ENCODE measurements around the gene SLC25A30.
"Not testable (repeated sequence)": the region's sequence is repeated elsewhere in the genome, so short reads cannot be mapped to it uniquely, and the experiment has no call there.

Gene SLC25A30

DNA sequence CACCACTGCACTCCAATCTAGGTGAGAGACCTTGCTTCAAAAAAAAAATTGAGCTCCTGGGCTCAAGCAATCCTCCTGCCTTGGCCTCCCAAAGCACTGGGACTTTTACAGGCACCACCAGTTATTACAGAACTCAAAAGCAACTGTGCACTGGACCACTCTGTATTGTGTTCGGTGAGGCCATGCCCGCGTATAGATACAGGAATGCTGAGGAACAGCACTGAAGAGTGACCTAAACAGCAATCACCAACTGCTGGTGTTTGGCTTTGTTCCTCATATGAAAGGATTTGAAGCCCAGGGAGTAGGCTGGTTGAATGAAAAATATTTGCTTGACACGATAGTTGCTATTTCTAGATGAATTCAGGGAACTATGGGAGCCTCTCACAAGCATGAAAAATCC is 29.5 kb downstream of the SLC25A30 start:
- no peak for DNase-seq

DNA sequence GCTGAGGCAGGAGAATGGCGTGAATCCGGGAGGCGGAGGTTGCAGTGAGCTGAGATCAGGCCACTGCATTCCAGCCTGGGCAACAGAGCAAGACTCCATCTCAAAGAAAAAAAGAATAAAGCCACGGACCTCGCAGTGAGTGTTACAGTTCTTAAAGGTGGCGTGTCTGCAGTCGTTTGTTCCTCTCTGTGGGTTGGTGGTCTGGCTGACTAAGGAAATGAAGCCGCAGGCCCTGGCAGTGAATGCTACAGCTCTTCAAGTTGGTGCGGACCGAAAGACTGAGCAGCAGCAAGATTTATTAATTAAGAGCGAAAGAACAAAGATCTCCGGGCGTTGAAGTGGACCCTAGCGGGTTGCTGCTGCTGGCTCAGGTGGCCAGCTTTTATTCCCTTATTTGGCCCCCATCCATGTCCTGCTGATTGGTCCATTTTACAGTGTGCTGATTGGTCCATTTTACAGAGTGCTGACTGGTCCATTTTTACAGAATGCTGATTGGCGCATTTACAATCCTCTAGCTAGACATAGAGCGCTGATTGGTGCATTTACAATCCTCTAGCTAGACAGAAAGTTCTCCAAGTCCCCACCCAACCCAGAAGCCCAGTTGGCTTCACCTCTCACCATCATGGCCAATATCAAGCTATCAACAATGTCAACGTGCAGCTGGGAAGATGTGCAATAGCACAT is 31.1 kb downstream of the SLC25A30 start:
- DNase-seq = not testable (repeated sequence)

DNA sequence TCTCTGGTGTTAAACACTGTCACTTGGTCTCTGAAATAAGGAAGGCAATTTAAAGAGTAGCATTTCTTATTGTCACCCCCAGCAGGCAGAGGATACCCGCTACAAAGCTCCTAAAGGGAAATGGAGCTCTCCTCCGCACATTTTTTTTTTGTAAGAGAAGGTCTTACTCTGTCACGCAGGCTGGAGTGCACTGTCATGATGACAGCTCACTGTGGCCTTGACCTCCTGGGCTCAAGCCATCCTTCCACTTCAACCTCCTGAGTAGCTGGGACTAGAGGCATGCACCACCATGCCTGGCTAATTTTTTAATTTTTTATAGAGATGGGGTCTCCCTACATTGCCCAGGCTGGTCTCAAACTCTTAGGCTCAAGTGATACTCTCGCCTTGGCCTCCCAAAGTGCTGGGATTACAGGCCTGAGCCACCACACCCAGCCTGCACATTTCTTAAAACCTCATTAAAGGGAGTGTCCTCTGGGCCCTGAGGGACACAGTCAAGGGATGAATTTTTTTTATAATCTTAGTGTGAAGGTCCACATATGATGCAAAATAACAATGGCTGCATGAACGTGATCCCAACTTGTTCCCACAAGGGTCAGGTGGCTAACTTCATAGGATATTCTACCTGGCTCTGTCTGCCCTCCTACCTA is 32.1 kb downstream of the SLC25A30 start:
- no peak for DNase-seq

DNA sequence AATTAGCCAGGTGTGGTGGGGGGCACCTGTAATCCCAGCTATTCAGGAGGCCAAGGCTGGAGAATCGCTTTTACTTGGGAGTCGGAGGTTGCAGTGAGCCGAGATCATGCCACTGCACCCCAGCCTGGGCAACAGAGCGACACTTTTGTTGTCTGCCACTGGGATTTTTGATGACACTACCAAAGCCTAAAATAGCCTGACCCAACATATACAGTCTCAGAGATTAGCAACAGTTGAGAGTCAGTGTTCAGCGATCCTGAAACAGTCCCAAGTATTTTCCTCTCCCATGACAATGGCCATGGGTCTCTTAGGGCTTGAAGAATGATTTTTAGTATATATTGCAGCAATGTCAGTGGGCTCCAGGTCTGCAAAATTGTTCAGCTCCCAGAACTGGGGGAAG is 32.9 kb downstream of the SLC25A30 start:
- DNase-seq = no peak

DNA sequence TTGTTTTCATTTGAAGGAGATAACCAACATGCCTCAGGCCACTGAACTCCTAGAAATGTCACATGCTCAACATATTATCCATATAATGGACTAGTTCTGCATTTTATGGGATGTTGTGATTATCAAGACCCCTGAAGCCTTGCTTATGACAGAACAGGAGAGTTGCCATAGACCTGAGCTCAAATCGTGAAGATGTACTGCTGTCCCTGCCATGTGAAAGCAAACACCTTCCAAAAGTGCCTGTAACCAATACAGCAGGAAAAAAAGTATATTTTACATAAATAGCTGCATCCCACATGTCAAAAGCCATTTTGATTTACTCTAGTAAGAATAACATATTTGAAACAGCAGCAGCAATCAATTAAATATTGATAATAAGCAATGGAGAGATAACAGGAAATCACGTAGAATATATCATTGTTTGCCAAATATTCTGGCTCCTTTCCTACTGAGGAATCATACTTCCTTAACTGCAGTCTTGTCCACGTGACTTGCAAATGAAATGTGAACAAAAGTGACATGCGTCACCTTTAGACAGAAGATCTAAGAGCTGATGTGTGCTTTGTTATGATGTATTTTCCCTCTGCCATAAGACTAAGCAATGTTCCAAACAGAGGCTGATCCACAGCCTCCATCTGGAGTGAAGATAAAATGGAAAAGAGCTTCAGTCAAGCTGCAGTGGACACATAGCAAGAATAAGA is 33.5 kb downstream of the SLC25A30 start:
- DNase-seq = no peak

DNA sequence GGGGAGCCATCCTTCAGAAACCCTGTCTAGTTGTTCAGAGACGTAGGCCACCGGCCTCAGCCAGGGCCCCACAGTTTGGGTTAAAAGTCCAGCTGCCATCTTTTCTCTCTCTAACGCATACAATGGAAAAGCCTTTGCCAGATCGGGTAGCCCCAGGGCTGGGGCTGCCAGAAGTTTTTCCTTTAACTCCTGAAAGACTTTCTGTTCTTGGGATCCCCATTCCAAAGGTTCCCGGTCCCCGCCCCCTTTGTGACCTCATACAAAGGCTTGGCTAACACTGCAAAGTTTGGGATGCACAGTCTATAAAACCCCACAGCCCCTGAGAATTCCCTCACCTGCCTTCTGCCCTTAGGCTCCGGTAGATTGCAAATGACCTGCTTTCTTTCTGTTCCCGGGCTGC is 35.4 kb downstream of the SLC25A30 start:
- not testable (repeated sequence) for DNase-seq

DNA sequence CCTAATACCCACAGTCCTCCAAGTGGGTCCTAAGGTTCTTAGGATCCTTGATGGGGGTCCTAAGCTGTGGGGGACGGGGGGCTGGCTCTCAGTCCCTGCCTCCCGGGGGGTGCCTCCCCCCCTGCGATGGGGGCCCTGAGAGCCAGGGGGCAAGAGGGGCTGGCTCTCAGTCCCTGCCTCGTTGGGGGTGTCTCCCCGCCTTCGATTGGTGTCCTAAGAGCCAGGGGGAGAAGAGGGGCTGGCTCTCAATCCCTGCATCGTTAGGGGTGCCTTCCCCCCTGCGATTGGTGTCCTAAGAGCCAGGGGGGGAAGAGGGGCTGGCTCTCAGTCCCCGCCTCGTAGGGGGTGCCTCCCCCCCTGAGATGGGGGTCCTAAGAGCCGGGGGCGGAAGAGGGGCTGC is 37.0 kb downstream of the SLC25A30 start:
- DNase-seq = no peak

DNA sequence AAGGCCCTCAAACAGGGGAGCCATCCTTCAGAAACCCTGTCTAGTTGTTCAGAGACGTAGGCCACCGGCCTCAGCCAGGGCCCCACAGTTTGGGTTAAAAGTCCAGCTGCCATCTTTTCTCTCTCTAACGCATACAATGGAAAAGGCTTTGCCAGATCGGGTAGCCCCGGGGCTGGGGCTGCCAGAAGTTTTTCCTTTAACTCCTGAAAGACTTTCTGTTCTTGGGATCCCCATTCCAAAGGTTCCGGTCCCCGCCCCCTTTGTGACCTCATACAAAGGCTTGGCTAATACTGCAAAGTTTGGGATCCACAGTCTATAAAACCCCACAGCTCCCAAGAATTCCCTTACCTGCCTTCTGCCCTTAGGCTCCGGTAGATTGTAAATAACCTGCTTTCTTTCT is 37.5 kb downstream of the SLC25A30 start:
- DNase-seq = not testable (repeated sequence)

DNA sequence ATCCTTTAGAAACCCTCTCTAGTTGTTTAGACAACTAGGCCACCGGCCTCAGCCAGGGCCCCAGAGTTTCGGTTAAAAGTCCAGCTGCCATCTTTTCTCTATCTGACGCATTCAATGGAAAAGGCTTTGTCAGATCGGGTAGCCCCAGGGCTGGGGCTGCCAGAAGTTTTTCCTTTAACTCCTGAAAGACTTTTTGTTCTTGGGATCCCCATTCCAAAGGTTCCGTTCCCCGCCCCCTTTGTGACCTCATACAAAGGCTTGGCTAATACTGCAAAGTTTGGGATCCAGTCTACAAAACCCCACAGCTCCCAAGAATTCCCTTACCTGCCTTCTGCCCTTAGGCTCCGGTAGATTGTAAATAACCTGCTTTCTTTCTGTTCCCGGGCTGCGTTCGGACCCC is 38.7 kb downstream of the SLC25A30 start:
- not testable (repeated sequence) for DNase-seq

DNA sequence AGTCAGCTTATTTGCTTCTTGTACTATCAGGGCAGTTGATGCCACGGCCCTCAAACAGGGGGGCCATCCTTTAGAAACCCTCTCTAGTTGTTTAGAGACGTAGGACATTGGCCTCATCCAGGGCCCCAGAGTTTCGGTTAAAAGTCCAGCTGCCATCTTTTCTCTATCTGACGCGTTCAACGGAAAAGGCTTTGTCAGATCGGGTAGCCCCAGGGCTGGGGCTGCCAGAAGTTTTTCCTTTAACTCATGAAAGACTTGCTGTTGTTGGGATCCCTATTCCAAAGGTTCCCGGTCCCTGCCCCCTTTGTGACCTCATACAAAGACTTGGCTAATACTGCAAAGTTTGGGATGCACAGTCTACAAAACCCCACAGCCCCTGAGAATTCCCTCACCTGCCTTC is 39.4 kb downstream of the SLC25A30 start:
- DNase-seq = not testable (repeated sequence)

DNA sequence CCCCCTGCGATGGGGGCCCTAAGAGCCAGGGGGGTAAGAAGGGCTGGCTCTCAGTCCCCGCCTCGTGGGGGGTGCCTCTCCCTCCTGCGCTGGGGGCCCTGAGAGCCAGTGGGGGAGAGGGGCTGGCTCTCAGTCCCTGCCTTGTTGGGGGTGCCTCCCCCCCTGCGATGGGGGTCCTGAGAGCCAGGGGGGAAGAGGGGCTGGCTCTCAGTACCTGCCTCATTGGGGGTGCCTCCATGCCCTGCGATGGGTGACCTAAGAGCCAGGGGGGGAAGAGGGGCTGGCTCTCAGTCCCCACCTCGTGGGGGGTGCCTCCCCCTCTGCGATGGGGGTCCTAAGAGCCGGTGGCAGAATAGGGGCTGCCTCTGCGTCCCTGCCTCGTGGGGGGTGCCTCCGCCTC is 40.9 kb downstream of the SLC25A30 start:
- not testable (repeated sequence) for DNase-seq

DNA sequence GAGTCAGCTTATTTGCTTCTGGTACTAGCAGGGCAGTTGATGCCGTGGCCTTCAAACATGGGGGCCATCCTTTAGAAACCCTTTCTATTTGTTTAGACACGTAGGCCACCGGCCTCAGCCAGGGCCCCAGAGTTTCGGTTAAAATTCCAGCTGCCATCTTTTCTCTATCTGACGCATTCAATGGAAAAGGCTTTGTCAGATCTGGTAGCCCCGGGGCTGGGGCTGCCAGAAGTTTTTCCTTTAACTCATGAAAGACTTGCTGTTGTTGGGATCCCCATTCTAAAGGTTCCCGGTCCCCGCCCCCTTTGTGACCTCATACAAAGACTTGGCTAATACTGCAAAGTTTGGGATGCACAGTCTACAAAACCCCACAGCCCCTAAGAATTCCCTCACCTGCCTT is 41.5 kb downstream of the SLC25A30 start:
- not testable (repeated sequence) for DNase-seq

DNA sequence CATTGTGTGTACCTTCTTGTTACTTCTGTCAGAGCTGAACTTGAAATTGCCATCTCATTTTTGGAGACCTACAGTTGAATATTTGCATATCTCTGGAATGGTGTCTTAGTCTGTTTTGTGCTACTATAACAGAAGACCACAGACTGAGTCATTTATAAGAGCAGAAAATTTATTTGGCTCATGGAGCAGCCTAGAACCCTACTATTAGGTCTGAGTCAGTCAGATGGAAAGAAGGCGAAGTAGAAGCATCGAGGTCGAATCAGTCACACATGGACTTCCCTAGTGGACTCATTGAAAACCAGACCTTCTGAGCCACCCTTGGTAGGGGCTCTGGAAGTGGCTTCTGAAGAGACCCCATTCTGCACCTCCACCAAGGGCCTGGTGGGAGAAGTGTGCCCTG is 43.3 kb downstream of the SLC25A30 start:
- DNase-seq = no peak

DNA sequence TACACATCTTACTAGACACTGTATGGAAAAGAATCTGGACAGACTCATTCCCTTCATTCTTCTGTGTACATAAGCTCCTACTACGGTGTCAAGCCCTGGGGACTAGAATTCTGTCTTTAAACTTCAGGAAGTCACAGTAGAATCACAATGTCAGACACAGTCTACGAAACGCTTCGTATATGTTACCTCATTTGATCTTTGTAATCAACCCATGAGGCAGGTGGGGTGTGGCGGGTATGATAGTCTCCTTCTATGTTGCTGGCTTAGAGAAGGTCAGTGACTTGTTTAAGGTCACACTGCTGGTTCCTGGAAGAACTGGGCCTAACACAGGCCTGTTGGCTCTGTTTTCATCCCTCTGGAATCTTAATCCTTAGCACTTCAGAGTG is 45.0 kb downstream of the SLC25A30 start:
- no peak for DNase-seq

DNA sequence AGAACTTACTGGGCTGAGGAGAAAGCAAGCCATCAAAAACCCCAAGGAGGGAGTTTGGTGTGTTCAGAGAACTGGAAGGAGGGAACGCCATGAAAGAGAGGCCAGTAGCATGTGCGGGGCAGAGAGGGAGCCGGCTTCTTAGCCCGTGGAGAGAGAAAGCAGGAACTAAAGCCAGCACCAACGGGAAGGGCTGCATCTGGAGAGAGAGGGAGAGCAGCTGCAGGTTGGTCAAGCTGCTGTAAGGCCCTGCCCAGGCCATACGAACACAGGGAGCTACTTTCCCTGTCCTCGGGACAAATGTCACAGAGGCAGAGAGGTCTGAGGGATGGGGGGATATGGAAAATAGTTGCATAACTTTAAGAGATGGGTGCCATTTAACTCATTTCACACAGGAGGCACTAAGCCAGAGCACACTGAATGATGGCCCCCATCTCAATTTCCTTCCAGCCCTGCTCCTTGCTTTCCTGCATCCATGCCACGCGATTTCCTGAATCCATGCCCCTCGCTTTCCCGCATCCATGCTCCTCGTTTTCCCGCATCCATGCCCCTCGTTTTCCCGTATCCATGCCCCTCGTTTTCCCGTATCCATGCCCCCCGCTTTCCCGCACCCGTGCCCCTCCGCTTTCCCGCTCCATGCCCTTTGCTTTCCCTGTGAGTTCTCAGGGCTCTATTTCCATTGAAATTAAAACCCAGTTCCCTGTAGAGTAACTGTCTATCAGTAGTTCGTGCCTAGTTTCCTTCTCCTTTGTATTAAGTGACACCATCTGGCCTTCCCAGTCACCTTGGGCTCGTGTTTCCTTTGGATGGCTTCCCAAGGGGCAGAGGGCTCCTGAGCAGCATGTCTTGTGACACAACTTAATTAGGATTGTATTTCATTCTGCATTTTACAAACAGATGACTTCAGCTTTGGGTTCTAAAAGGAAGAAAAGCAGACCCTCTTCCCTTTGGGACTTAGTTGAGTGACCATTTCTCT is 45.7 kb downstream of the SLC25A30 start:
- DNase-seq = no peak

DNA sequence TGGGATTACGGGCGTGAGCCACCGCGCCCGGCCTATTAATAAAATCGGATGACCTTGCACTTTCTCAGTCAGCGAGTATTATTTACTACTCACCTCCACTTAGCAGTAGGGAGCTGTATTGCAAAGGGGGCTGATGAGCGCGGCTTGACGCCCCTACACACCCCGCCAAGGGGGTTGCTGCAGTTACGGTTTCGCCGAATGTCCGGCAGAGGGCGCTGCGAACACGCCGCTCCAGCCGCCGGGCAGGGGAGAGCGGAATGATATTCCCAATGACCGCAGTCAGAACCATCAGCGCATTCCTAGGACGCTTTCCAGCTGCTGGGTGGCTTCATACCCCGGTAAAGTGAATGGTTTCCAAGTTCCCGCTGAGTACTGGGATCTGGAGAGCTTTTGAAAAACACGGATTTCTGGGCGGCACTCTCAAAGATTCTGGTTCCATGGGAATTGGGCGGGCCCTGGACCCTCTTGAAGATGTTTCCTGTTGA is 47.2 kb downstream of the SLC25A30 start:
- DNase-seq = no peak

DNA sequence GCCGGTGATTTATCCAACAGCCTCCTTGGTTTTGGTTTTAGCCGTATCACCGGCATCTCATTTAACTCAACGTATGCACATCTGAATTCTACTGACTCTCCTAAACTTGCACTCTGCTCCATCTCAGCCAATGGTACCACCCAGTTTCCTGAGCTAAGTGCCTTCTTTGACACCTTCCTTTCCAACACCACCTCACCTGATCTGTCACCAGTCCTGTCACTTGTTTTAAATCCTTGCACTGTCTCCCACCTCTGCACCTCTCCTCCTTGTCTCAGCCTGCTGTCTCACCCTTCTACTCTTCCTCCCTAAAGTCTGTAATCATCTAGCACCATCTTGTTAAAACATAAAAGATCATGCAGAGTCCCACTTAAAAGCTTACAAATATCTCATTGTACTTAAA is 49.1 kb downstream of the SLC25A30 start:
- no peak for DNase-seq

DNA sequence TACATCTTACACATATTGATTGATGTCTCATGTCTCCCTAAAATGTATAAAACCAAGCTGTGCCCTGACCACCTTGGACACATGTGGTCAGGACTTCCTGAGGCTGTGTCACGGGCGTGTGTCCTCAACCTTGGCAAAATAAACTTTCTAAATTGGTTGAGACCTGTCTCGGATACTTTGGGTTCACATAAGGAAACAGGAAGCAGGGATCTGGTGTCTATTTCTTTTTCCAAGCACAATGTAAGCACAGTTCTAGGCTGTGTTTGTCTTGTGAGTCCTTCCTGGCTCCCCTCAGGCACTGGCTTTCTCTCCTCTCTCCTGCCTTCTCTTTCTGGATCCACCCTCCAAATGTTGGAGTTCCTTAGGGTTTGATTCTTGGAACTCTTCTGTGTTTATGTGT is 49.6 kb downstream of the SLC25A30 start:
- DNase-seq = no peak

DNA sequence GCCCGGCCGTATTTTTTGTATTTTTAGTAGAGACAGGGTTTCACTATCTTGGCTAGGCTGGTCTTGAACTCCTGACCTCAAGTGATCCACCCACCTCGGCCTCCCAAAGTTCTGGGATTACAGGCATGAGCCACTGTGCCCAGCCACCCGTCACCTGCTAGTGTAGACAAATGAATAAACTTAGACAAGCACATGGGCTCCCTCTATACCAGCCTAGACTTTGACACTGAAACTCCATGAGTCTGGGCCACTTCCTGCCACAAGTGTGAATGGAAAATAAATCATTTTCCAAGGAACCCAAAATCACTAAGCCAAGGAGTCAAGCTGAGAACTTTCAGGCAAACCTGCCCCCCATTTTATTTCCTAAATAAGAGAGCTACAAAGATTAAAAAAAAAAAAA is 50.2 kb downstream of the SLC25A30 start:
- no peak for DNase-seq

DNA sequence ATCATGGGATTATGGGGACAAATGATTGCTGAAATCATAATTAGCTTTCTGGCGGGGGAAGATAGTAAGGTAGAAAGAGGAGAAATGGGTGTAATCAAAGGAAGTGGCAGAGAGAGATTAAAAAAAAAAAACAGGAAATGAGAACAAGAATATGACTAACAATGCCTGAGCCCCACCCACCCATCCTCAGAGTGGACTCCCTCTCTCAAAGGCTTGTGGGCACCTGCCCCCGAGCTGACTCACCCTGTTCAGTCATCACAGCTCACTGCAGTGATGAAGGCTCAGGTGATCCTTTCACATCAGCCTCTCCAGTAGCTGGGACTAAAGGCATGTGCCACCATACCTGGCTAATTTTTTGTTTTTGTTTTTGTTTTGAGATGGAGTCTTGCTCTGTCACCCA is 50.8 kb downstream of the SLC25A30 start:
- DNase-seq = no peak

DNA sequence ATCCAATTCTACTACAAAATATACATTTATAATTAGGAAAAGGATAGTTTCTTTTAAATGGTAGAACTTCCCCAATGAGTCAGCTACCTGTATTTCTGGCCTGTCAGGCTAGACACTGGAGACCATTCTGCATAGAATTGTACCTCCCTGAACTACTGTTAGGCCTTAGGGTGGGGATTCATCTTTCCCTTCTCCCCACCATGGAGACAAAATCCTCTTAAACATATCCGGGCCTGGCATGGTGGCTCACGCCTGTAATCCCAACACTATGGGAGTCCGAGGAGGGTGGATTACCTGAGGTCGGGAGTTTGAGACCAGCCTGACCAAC is 52.7 kb downstream of the SLC25A30 start:
- DNase-seq = no peak

DNA sequence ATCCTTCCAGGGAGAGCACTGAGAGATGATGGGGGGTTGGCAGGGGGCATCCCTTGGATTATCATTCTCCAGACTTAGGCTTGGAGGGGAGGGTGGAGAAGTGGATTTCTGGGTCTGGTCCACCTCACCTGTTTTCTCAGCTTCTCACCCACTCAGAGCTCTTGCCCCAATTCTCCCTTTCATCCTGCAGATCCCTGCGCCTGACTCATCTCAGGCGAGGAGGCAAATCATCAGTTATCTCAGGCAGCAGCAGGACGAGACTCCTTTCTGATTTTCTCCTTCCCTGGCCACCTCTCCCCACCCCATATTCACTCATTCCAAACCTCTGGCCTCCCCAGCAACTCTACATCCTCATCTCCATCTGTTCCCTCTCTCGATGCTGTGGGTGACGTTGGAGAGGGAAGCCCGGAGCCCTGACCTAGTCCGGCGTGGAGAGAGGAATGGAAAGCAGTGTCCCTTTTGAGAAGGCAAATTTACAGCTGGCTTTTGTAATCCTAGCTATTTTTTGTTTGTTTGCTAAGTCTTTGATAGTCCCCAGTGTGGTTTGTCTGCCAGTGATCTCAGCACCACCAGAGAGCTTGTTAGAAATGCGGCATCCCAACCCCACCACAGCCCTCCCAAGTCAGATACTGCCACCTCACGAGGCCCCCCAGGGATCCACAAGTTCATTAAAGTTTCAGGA is 53.2 kb downstream of the SLC25A30 start:
- no peak for DNase-seq

DNA sequence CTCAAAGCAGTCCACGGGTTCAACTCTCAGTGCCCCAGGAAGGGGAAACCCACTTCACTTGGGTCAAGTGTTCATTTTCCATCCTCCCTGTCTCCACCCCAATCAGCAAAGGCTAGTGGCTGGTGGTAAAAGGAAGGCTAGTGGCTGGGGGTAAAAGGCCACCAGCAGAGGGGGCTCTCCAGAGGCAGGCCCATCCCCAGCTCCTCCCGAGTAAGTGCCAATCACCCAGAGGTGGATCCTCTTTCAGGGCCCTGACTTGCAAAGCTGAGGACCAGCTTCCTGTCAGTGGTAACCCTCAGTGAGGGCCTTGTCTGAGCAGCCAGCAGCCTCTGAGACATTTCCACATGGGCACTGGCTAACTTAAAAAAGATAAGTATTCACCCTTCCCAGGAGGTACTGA is 55.2 kb downstream of the SLC25A30 start:
- no peak for DNase-seq
